Epithelial cell of proximal tubule (primary cell): ENCODE data around the gene VGLL4. TPM values are rescaled to one million over a fixed set of nuclear protein-coding genes. Genes with fewer than 3 reads are reported as not detected.
A peak's percentile ranks its signal among the peaks of the same experiment; 100 is the strongest.

Source experiments
- DNase-seq: peaks from one replicate; pipeline ENCODE4 v3.0.0-alpha.2; 2011; ENCODE audit warnings: low read depth
- H3K4me3 ChIP-seq: 2 replicates; pipeline ENCODE4 v1.5.1; 2011; ENCODE audit warnings: low read depth, mild to moderate bottlenecking, low read length
- CTCF ChIP-seq: conservative IDR thresholded peaks from 2 replicates; pipeline ENCODE4 v1.5.1; 2012; ENCODE audit warnings: low read depth, mild to moderate bottlenecking, low read length
- total RNA-seq: library from RNA; depleted of rRNA; stranded (reverse); fragments of >200 nt; gene quantifications from 2 replicates; pipeline ENCODE4 v1.2.3, GENCODE V29; 2015

The VGLL4 gene
- total RNA-seq, 1 donor from 2014 or later = 52.4 TPM

DNA sequence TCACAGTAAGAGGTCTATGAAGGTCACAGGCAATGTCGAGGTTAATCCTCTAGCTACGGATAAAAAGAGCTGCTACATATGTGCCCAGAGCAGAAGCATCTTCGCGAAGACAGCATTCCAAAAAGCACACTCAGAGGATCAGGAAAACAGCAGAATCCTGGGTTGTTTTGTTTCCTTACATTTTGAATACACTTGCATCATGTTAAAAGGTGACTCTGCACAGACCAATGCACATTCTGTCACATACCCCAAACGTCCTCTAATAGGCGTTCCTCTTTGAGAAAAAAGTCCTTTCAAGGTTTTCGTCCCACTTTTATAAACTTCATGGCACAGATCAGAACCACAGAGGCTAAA, 52.7 kb downstream of the VGLL4 start:
- no peak for DNase-seq
- no peak for TF ChIP-seq CTCF
- peak overlapping the region; percentile 12 for H3K4me3 ChIP-seq

GRCh38 chr3:11589706-11590105, 54.0 kb downstream of the VGLL4 start:
- no peak for DNase-seq
- H3K4me3 ChIP-seq = no peak overlapping the region
- no peak for TF ChIP-seq CTCF

DNA sequence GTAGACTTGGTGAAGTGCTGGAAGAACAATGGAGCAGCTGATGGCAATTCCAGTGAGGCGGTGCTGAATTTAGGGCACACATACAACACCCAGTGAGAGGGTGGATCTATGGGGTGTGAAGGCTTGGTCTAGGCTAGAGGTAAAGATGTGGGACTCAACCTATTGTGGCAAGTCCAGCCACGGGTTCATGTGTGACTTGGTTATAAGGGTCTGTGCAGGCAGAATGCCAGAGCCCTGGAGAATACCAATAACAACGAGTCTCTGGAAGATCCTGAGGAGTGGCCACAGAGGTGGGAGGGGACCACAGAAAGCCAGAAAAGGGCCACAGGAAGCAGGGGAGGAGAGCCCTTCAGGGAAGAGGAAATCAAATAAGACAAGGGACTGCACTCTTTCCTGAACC, 55.0 kb downstream of the VGLL4 start:
- no peak for DNase-seq
- H3K4me3 ChIP-seq = no peak overlapping the region
- TF ChIP-seq CTCF = no peak

GRCh38 chr3:11588338-11588737, 55.4 kb downstream of the VGLL4 start:
- DNase-seq = no peak
- no peak overlapping the region for H3K4me3 ChIP-seq

DNA sequence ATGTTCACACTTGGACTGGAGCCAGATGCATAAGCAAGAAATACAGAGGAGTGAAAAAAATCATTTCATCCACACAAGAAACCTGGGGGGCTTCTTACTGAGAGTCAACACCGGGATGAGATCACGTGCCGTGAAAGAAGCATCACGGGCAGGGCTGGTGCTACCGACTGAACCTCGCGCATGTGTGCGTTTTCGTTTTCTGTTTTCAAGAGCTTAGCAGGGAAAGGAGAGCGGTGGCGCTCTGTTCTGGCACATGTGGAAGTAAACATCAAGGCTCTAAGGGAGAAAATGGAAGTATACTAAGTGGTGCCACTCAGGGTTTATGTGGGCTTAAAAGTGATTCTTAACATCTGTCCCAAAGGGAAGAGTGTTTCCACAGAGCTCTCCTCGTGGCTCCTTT, 55.9 kb downstream of the VGLL4 start:
- no peak overlapping the region for H3K4me3 ChIP-seq
- no peak for TF ChIP-seq CTCF
- no peak for DNase-seq

More at GRCh38 chr3:11588338-11588737, 55.4 kb downstream of the VGLL4 start:
- TF ChIP-seq CTCF = no peak

- no peak for TF ChIP-seq CTCF
- DNase-seq = no peak
- H3K4me3 ChIP-seq = no peak overlapping the region
Measured at GRCh38 chr3:11584570-11584969, 59.1 kb downstream of the VGLL4 start.

- no peak for DNase-seq
- H3K4me3 ChIP-seq = no peak overlapping the region
- no peak for TF ChIP-seq CTCF
Measured at GRCh38 chr3:11583638-11584046, 60.1 kb downstream of the VGLL4 start.
